ENCODE measurements around the gene CSRNP3.

DNA sequence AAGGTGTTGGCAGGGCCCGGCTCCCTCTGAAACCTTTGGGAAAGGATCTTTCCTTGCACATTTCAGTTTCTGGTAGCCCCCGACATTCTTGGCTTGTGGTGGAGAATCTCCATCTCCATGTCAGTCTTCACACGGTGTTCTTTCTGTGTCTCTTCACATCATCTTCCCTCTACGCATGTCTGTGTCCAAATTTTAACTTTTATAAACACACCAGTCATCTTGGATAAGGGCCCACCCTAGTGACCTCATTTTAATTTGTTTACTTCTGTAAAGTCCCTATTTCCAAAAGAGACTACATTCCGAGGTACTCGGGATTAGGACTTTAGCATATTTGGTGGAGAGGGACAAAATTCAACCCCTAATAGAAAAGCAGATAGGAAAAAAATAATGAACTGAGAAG, 186.2 kb downstream of the CSRNP3 start:
- no peak for TF ChIP-seq POLR2AphosphoS5 (IDR thresholded peaks at IDR 0.05; ENCODE audit: borderline replicate concordance, low read depth, low read length)
- TF ChIP-seq EZH2 (IDR thresholded peaks at IDR 0.05): no peak
- TF ChIP-seq FOXP2 (optimal IDR thresholded peaks at IDR 0.05; ENCODE audit: control extremely low read depth, extremely low read length, insufficient read depth): no peak

Data from SK-N-MC (cell line).